ENCODE data around the gene RAB11FIP2. TPM values are rescaled to one million over a fixed set of nuclear protein-coding genes. Genes with fewer than 3 reads are reported as not detected.

Gene RAB11FIP2
- total RNA-seq, 2 donors from 2014 or later: 5.7 to 8.6 TPM

GRCh38 chr10:117994771-117995170 is 52.0 kb downstream of the RAB11FIP2 start:
- DNase-seq: no peak
- intact Hi-C loops (cut with DNase I, micrococcal nuclease): no loop called here

GRCh38 chr10:117993166-117993565 is 53.6 kb downstream of the RAB11FIP2 start:
- ATAC-seq: no peak
- no peak for DNase-seq
- intact Hi-C loops (cut with DNase I, micrococcal nuclease): no loop called here

More at GRCh38 chr10:117994771-117995170, 52.0 kb downstream of the RAB11FIP2 start:
- no peak for ATAC-seq

- intact Hi-C loops (cut with DNase I, micrococcal nuclease): no loop called here
- DNase-seq: no peak
- ATAC-seq: no peak
Observed at GRCh38 chr10:117991701-117992100, 55.0 kb downstream of the RAB11FIP2 start.

- DNase-seq (no peak), ATAC-seq (no peak)
- intact Hi-C loops (cut with DNase I, micrococcal nuclease): no loop called here
Observed at GRCh38 chr10:117989962-117990361, 56.8 kb downstream of the RAB11FIP2 start.

- ATAC-seq: no peak
- intact Hi-C loops (cut with DNase I, micrococcal nuclease): no loop called here
Observed at GRCh38 chr10:117988814-117989213, 57.9 kb downstream of the RAB11FIP2 start.

GRCh38 chr10:117987244-117987909 is 59.4 kb downstream of the RAB11FIP2 start:
- ATAC-seq (no peak), DNase-seq (no peak)
- intact Hi-C loops (cut with DNase I, micrococcal nuclease): no loop called here

More at GRCh38 chr10:117988814-117989213, 57.9 kb downstream of the RAB11FIP2 start:
- no peak for DNase-seq

GRCh38 chr10:117983961-117984360 is 62.8 kb downstream of the RAB11FIP2 start:
- ATAC-seq: peak; percentile 40
- no peak for DNase-seq
- intact Hi-C loops (cut with DNase I, micrococcal nuclease): no loop called here

GRCh38 chr10:117980755-117981702 is 65.7 kb downstream of the RAB11FIP2 start:
- no peak for ATAC-seq
- DNase-seq: no peak
- intact Hi-C loops (cut with DNase I, micrococcal nuclease): no loop called here

GRCh38 chr10:117980216-117980615 is 66.5 kb downstream of the RAB11FIP2 start:
- intact Hi-C loops (cut with DNase I, micrococcal nuclease): no loop called here
- no peak for DNase-seq
- ATAC-seq: no peak

- no peak for ATAC-seq
- DNase-seq: no peak
- intact Hi-C loops (cut with DNase I, micrococcal nuclease): no loop called here
Observed at GRCh38 chr10:117972168-117972837, 74.4 kb downstream of the RAB11FIP2 start.

GRCh38 chr10:117970962-117971361 is 75.8 kb downstream of the RAB11FIP2 start:
- ATAC-seq (no peak), DNase-seq (no peak)
- intact Hi-C loops (cut with DNase I, micrococcal nuclease): no loop called here

GRCh38 chr10:117969592-117969991 is 77.1 kb downstream of the RAB11FIP2 start:
- DNase-seq: no peak
- intact Hi-C loops (cut with DNase I, micrococcal nuclease): no loop called here
- no peak for ATAC-seq

- DNase-seq (no peak), ATAC-seq (no peak)
- intact Hi-C loops (cut with DNase I, micrococcal nuclease): no loop called here
Observed at GRCh38 chr10:117968354-117969182, 78.2 kb downstream of the RAB11FIP2 start.

- DNase-seq (no peak), ATAC-seq (no peak)
Observed at GRCh38 chr10:117967149-117967650, 79.5 kb downstream of the RAB11FIP2 start.

GRCh38 chr10:117965984-117966383 is 80.8 kb downstream of the RAB11FIP2 start:
- intact Hi-C loops (cut with DNase I, micrococcal nuclease): no loop called here
- no peak for DNase-seq
- no peak for ATAC-seq

More at GRCh38 chr10:117967149-117967650, 79.5 kb downstream of the RAB11FIP2 start:
- intact Hi-C loops (cut with DNase I, micrococcal nuclease): no loop called here

- DNase-seq (no peak), ATAC-seq (no peak)
- intact Hi-C loops (cut with DNase I, micrococcal nuclease): no loop called here
Observed at GRCh38 chr10:117964536-117964935, 82.2 kb downstream of the RAB11FIP2 start.

GRCh38 chr10:117960345-117960935 is 86.3 kb downstream of the RAB11FIP2 start:
- DNase-seq: no peak
- no peak for ATAC-seq
- intact Hi-C loops (cut with DNase I, micrococcal nuclease): no loop called here

GRCh38 chr10:117956972-117957371 is 89.8 kb downstream of the RAB11FIP2 start:
- ATAC-seq: no peak
- DNase-seq: no peak
- intact Hi-C loops (cut with DNase I, micrococcal nuclease): no loop called here

All from left colon (tissue), 2 donors.